ENCODE results near the gene TMPRSS2. TPM values are rescaled to one million over a fixed set of nuclear protein-coding genes. Genes with fewer than 3 reads are reported as not detected.

Gene TMPRSS2
- total and polyA plus RNA-seq, 9 of the 15 experiments (the other 6 are each of a cell fraction or from before 2014, with no cell fraction given) = 0.20 TPM; not detected in 8

GRCh38 chr21:41490330-41490729 lies 17.6 kb downstream of the TMPRSS2 start (continued):
- no peak for TF ChIP-seq ZNF79 (CRISPR knock-in tag; IDR thresholded peaks at IDR 0.05; ENCODE audit: low read depth)

GRCh38 chr21:41489329-41489728 lies 18.6 kb downstream of the TMPRSS2 start:
- FAIRE-seq (no peak), ATAC-seq (no peak)
- in situ Hi-C loops (cut with MboI) = no loop called here
- no peak for TF ChIP-seq PRDM10 (IDR thresholded peaks at IDR 0.05; ENCODE audit: partially characterized antibody)
- no peak for TF ChIP-seq NCOA4 (IDR thresholded peaks at IDR 0.05; ENCODE audit: partially characterized antibody)
- TF ChIP-seq SLC30A9 (CRISPR knock-in tag; IDR thresholded peaks at IDR 0.05) = no peak
- TF ChIP-seq ETV6 (IDR thresholded peaks at IDR 0.05; ENCODE audit: borderline replicate concordance in 1 of 2, low read depth in 2 of 2, low read length in 1 of 2) = no peak
- no peak for TF ChIP-seq ETV6 (CRISPR knock-in tag; IDR thresholded peaks at IDR 0.05; ENCODE audit: borderline replicate concordance)
- no peak for TF ChIP-seq FUS (optimal IDR thresholded peaks at IDR 0.05; ENCODE audit: low read depth, low read length)
- no peak for TF ChIP-seq ATF2 (CRISPR knock-in tag; IDR thresholded peaks at IDR 0.05)
- TF ChIP-seq BHLHE40 (IDR thresholded peaks at IDR 0.05; ENCODE audit: low read length) = no peak
- TF ChIP-seq SNRNP70 (optimal IDR thresholded peaks at IDR 0.05; ENCODE audit: low read depth, low read length) = no peak
- TF ChIP-seq RNF219 (CRISPR knock-in tag; IDR thresholded peaks at IDR 0.05) = no peak
- no peak for TF ChIP-seq MLX (CRISPR knock-in tag; conservative IDR thresholded peaks at IDR 0.05)

More at GRCh38 chr21:41489329-41489728, 18.6 kb downstream of the TMPRSS2 start:
- POLR2A ChIA-PET = no interaction called here
- Histone ChIP-seq H2AFZ (ENCODE audit: low read depth, low read length) (no peak overlapping the region), H3K9me3 (replicated peaks; ENCODE audit: control insufficient read depth, insufficient read depth, low read depth, low read length) (no peaks in the 10 kb centered on the region), H3K27me3 (ENCODE audit: control insufficient read depth in 2 of 2, insufficient read depth in 2 of 2, low read length in 2 of 2) (peaks cover 15 to 27% of the 10 kb centered on the region in 2 experiments; a peak in 4 of 5 replicates), H3K4me1 (replicated peaks in 1 of 2; ENCODE audit: control insufficient read depth in 2 of 2, insufficient read depth in 2 of 2, low read length in 2 of 2) (no peaks in the 10 kb centered on the region), H3K4me2 (ENCODE audit: insufficient read depth, low read length) (no peak overlapping the region), H3K79me2 (ENCODE audit: control insufficient read depth, insufficient read depth, low read length) (no peaks in the 10 kb centered on the region), H3K27ac (ENCODE audit: extremely low read depth, low read depth, low read length) (no peak overlapping the region), H3K36me3 (ENCODE audit: control insufficient read depth, insufficient read depth, low read length) (no peaks in the 10 kb centered on the region), H4K20me1 (replicated peaks; ENCODE audit: control insufficient read depth, insufficient read depth, low read length) (no peaks in the 10 kb centered on the region), H3K9me1 (ENCODE audit: control insufficient read depth, insufficient read depth, low read length) (no peaks in the 10 kb centered on the region), H3K4me3 (no peak overlapping the region), H3K9ac (ENCODE audit: insufficient read depth in 1 of 2, low read depth in 2 of 2, low read length in 2 of 2) (no peak overlapping the region)
- 0% methylated on average over 7 of the region's 7 CpGs for WGBS (ENCODE audit: insufficient coverage, low coverage, missing lambda C conversion rate)
- no TSS peak for BruUV-seq (replicated peaks)
- CTCF ChIA-PET (ENCODE audit: low intra/inter-chr PET ratio) = no interaction called here
- DNase-seq (ENCODE audit: extremely low read depth in 1 of 4, low spot score in 3 of 4) = no peak
- intact Hi-C loops (cut with micrococcal nuclease) = no loop called here
